Colonic mucosa (tissue), 4 donors: ENCODE data around the gene FAM193A. TPM values are rescaled to one million over a fixed set of nuclear protein-coding genes. Genes with fewer than 3 reads are reported as not detected.

Experiments used
- DNase-seq: peaks from one replicate; pipeline ENCODE4 v3.0.0-alpha.2; 2020
- H3K27ac ChIP-seq: fragments of 200-600 bp; one replicate; pipeline ENCODE4 v1.8.0; 2021
- H3K27me3 ChIP-seq: fragments of 200-600 bp; one replicate; pipeline ENCODE4 v1.8.0; 2021
- H3K36me3 ChIP-seq: fragments of 200-600 bp; one replicate; pipeline ENCODE4 v1.8.0; 2021
- H3K4me1 ChIP-seq: fragments of 200-600 bp; one replicate; pipeline ENCODE4 v1.8.0; 2021; ENCODE audit warnings: mild to moderate bottlenecking
- H3K4me3 ChIP-seq: fragments of 200-600 bp; one replicate; pipeline ENCODE4 v1.8.0; 2021
- H3K9ac ChIP-seq, 2 donors: one replicate each; pipeline ENCODE4 v1.7.0; 2013; ENCODE audit warnings: control low read depth in 2 of 2, low read depth in 2 of 2, low read length in 2 of 2
- H3K9me3 ChIP-seq: fragments of 200-600 bp; one replicate; pipeline ENCODE4 v1.8.0; 2021
- intact Hi-C: fragments of 100-400 bp; cut with DNase I; formaldehyde crosslinking; loops from one replicate; pipeline ENCODE4 v1.14.1; 2022
- total RNA-seq, 2 donors: library from RNA; stranded (reverse); fragmentation: NEBNext Ultra II Directional in 1 of 2; extraction: Animal tissue kit (Norgen Biotek cat#: 25700) in 1 of 2; gene quantifications; one replicate each; pipeline ENCODE4 v1.2.1, GENCODE V29; 2021
- TF ChIP-seq, protein P1 (sequence below): fragments of 200-600 bp; IDR thresholded peaks from one replicate; pipeline ENCODE4 v1.8.0; 2022; ENCODE audit warnings: antibody characterized with exemption, mild to moderate bottlenecking
- donor health status: healthy.
- donor health status: DM: no; HTN: no; CAD: no.
- donor health status: DM: no; HTN: no; CAD: no.

The FAM193A gene
- total RNA-seq, 2 donors from 2014 or later: 18.0 to 25.8 TPM

DNA sequence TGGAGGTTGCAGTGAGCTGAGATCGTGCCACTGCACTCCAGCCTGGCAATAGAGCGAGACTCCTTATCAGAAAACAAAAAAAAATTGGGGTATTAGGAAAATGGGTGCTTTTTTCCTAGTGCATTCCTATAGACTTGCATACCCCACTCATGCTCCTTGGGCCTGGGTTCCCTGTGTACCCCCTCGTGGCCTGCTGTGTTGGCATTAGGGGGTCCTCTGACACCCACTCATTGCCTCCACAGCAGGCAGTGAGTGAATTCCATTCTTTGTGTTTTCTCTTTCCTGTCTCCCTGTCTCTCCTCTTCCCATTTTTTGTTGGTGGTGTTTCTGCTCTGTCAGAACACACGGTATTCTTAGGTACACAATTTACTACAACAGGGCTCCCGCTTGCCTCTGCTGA lies 176.9 kb downstream of the FAM193A start:
- TF ChIP-seq, protein P1, sequence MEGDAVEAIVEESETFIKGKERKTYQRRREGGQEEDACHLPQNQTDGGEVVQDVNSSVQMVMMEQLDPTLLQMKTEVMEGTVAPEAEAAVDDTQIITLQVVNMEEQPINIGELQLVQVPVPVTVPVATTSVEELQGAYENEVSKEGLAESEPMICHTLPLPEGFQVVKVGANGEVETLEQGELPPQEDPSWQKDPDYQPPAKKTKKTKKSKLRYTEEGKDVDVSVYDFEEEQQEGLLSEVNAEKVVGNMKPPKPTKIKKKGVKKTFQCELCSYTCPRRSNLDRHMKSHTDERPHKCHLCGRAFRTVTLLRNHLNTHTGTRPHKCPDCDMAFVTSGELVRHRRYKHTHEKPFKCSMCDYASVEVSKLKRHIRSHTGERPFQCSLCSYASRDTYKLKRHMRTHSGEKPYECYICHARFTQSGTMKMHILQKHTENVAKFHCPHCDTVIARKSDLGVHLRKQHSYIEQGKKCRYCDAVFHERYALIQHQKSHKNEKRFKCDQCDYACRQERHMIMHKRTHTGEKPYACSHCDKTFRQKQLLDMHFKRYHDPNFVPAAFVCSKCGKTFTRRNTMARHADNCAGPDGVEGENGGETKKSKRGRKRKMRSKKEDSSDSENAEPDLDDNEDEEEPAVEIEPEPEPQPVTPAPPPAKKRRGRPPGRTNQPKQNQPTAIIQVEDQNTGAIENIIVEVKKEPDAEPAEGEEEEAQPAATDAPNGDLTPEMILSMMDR: no peak

DNA sequence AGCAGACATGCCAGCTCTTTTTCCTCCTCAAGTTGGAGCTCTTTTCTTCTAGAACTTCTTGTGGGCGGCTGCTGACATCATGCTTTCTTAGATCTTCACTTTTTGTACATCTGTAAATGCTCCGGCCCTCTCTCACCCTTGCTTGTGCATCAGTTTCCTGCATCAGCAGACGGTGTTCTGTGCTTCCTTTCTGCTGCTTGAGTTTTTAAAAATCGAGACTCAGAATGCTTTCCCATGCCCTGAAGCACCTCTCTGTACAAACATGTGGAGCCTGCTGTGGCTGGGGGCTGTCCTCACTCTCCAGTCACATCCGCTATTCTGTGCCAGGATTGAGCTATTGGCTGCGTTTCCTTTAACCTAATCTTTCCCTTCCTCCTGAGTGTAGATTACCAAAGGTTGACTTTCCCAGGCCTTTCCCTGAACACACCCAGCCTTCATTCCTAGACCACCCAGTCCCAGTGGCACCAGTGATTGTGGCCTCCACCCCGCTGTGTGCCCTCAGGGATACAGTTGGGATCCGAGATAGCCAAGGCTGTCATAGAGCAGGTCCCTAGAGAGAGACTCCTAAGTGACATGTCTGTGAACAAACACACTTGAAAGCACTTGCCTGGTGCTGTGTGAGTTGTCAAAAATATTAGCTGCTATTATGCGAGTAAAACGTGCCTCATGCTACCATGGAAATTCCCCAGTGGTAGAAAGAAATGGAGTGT lies 177.8 kb downstream of the FAM193A start:
- no peaks in the 10 kb centered on the region for H3K9me3 ChIP-seq
- H3K9ac ChIP-seq: no peak overlapping the region
- no peaks in the 10 kb centered on the region for H3K27me3 ChIP-seq
- no peak for DNase-seq
- peaks cover 6% of the 10 kb centered on the region for H3K36me3 ChIP-seq
- intact Hi-C loops: no loop called here
- no peaks in the 10 kb centered on the region for H3K4me1 ChIP-seq
- TF ChIP-seq, protein P1: no peak
- H3K4me3 ChIP-seq: no peak overlapping the region
- no peak overlapping the region for H3K27ac ChIP-seq

More for the DNA sequence above, 176.9 kb downstream of the FAM193A start:
- intact Hi-C loops: no loop called here
- Histone ChIP-seq H3K4me3 (no peak overlapping the region), H3K9me3 (no peaks in the 10 kb centered on the region), H3K27ac (no peak overlapping the region), H3K4me1 (no peaks in the 10 kb centered on the region), H3K9ac (no peak overlapping the region), H3K36me3 (peaks cover 6% of the 10 kb centered on the region), H3K27me3 (no peaks in the 10 kb centered on the region)
- no peak for DNase-seq

DNA sequence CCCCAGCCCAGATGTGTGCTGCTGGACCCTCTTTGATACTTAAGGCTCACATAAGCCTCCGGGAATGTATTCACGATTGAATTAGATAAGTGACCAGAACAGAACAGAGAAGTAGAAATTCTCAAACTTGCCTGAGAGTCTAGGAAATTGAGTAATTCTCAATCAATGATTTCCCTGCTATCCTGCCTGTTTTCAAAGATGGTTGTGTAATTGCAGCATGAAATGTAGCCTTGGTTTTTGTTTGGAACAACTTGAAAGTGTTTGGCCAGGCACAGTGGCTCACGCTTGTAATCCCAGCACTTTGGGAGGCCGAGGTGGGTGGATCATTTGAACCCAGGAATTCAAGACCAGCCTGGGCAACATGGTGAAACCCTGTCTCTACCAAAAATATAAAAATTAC lies 178.5 kb downstream of the FAM193A start:
- intact Hi-C loops: no loop called here
- no peak overlapping the region for H3K27ac ChIP-seq
- peaks cover 6% of the 10 kb centered on the region for H3K36me3 ChIP-seq

DNA sequence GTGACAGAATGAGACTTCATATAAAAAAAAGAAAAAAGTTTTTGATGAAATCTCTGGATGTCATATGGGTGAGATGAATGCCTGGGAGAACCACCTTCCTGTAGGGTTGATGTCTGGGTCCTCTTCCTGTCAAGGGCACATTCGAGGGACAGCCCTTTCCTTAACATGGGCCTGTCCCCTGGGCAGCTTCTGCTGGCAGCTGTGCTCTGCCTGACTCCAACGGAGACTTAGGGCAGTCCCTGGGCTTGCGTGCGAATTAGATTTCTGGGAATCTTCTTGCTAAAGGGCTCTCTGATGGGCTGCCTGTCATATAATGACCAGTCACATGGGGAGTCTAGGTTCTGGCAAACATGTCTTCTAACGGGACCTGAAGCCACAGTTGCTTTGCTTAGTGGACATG lies 179.0 kb downstream of the FAM193A start:
- Histone ChIP-seq H3K9ac (no peak overlapping the region), H3K4me3 (no peak overlapping the region), H3K27me3 (no peaks in the 10 kb centered on the region), H3K9me3 (no peaks in the 10 kb centered on the region), H3K27ac (no peak overlapping the region), H3K36me3 (peaks cover 6% of the 10 kb centered on the region), H3K4me1 (no peaks in the 10 kb centered on the region)
- no peak for DNase-seq
- TF ChIP-seq, protein P1: no peak
- intact Hi-C loops: no loop called here

More for the DNA sequence above, 178.5 kb downstream of the FAM193A start:
- TF ChIP-seq, protein P1: no peak
- H3K9me3 ChIP-seq: no peaks in the 10 kb centered on the region
- no peak overlapping the region for H3K4me3 ChIP-seq
- H3K9ac ChIP-seq: no peak overlapping the region
- DNase-seq: no peak
- H3K4me1 ChIP-seq: no peaks in the 10 kb centered on the region
- H3K27me3 ChIP-seq: no peaks in the 10 kb centered on the region

DNA sequence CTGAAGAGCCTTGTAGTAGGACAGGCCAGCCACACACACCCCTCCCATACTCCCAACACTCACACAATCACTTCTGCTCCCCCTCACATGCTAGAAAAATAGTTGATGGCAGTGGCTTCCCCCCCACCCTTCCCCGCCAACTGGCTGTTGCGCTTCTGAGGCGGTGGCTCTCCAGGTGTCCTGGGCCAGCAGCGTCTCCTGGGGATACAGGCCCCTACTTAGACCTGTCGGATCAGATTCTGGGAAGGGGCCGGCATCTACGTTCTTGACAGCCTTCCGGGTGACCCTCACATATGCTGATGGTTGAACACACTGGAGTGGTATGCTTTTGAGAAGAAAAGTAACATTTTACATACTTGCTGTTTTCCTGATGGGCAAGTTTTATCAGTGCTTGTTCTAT lies 179.8 kb downstream of the FAM193A start:
- no peaks in the 10 kb centered on the region for H3K9me3 ChIP-seq
- DNase-seq: no peak
- no peak overlapping the region for H3K9ac ChIP-seq
- H3K4me1 ChIP-seq: no peaks in the 10 kb centered on the region
- no peak overlapping the region for H3K4me3 ChIP-seq
- peaks cover 6% of the 10 kb centered on the region for H3K36me3 ChIP-seq
- H3K27ac ChIP-seq: no peak overlapping the region
- no peaks in the 10 kb centered on the region for H3K27me3 ChIP-seq
- TF ChIP-seq, protein P1: no peak
- intact Hi-C loops: no loop called here
